ENCODE results near the gene PIP4K2A. TPM values are rescaled to one million over a fixed set of nuclear protein-coding genes. Genes with fewer than 3 reads are reported as not detected.

PIP4K2A gene
- total RNA-seq, 1 experiment from 2014 or later: 53.6 TPM

DNA sequence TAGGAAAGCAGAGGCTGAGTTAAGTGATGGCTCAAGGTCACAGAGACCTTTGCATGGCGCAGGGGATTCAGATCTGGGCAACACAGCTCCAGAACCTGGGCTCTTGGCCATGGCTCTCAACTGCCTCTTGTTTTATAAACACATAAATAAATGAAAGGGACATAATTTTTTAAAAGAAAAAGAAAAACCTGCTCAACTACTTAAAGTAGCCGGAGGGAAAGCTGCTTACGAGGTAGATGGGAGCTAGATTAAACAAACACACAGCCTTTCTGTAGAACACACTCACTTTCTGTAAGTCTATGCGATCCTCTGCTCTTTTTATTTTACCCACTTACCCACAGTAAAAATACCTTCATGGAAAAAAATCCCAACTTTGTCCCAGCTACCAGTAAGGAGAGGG lies 81.3 kb downstream of the PIP4K2A start:
- DNase-seq (ENCODE audit: low read depth): no peak
- in situ Hi-C loops (cut with HindIII; ENCODE audit: low pct_unique_long_range_greater_than_20kb, low sequenced_read_pairs): no loop called here

DNA sequence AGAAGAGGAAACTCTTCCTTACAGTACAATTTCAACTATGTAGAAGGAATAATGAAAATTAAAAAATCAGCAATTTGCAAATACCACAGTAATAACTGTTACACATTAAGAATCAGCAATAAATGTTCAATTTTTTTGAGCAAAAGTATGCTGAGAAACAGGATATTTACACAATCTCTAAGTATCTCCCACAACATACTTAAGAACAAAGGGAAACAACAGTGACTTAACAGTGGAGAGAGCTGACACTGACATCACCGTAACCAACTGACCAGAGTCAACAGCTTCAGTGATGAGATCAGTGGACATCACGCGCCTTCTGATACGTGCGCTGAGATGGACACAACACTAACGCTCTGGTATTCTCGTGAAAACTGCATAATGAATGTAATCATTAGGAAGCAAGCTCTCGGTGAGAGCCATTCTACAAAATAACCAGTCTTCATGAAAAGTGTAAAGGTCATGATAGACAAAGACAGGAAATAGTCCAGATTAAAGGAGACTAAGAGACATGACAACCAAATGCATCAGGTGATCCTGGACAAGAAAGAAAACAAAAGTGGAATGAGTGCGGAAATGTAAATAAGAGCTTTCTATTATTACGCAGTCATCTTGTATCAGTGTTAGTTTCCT lies 82.6 kb downstream of the PIP4K2A start:
- DNase-seq (ENCODE audit: low read depth): peak; percentile 86
- in situ Hi-C loops (cut with HindIII; ENCODE audit: low pct_unique_long_range_greater_than_20kb, low sequenced_read_pairs): no loop called here

GRCh38 chr10:22631185-22631584 lies 83.2 kb downstream of the PIP4K2A start:
- in situ Hi-C loops (cut with HindIII; ENCODE audit: low pct_unique_long_range_greater_than_20kb, low sequenced_read_pairs): no loop called here
- no peak for DNase-seq (ENCODE audit: low read depth)

GRCh38 chr10:22630234-22631174 lies 83.9 kb downstream of the PIP4K2A start:
- in situ Hi-C loops (cut with HindIII; ENCODE audit: low pct_unique_long_range_greater_than_20kb, low sequenced_read_pairs): no loop called here
- peak; percentile 53 for DNase-seq (ENCODE audit: low read depth)

DNA sequence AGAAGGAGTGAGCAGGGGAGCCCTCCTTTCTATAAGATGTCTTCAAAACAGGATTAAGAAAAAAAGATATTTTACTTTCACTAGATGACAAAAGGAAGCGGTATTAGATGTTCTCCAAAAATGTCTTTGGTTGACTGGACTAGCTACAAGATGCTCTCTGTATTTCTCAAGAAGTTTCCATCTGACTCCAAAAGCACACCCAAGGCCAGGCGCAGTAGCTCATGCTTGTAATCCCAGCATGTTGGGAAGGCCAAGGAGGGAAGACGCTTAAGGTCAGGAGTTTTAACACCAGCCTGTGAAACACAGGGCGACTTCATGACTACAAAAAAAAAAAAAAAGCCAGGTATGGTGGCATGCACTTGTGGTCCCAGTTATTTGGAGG lies 84.5 kb downstream of the PIP4K2A start:
- in situ Hi-C loops (cut with HindIII; ENCODE audit: low pct_unique_long_range_greater_than_20kb, low sequenced_read_pairs): no loop called here
- no peak for DNase-seq (ENCODE audit: low read depth)

DNA sequence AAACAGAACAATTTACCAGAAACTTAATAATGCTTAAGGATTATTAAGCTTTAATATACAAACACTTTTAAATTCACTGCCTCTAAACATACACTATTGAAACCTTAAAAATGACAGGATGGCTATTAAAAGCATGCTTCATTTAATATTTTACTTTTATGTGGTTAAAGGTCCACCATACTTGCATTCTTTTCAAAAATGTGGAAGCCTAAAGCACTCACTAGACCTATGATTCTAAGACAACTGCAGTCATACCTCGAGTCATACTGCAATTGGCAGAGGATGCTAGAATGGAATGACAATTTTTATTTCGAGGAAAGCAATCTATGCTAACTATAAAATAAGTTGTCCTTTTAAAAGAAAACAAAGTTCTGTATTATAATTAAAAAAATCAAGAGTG lies 85.3 kb downstream of the PIP4K2A start:
- DNase-seq (ENCODE audit: low read depth): no peak
- in situ Hi-C loops (cut with HindIII; ENCODE audit: low pct_unique_long_range_greater_than_20kb, low sequenced_read_pairs): no loop called here

- no peak for DNase-seq (ENCODE audit: low read depth)
- in situ Hi-C loops (cut with HindIII; ENCODE audit: low pct_unique_long_range_greater_than_20kb, low sequenced_read_pairs): no loop called here
These were observed 86.1 kb downstream of the PIP4K2A start for GRCh38 chr10:22628309-22628708.

GRCh38 chr10:22626784-22627183 lies 87.6 kb downstream of the PIP4K2A start:
- in situ Hi-C loops (cut with HindIII; ENCODE audit: low pct_unique_long_range_greater_than_20kb, low sequenced_read_pairs): no loop called here

DNA sequence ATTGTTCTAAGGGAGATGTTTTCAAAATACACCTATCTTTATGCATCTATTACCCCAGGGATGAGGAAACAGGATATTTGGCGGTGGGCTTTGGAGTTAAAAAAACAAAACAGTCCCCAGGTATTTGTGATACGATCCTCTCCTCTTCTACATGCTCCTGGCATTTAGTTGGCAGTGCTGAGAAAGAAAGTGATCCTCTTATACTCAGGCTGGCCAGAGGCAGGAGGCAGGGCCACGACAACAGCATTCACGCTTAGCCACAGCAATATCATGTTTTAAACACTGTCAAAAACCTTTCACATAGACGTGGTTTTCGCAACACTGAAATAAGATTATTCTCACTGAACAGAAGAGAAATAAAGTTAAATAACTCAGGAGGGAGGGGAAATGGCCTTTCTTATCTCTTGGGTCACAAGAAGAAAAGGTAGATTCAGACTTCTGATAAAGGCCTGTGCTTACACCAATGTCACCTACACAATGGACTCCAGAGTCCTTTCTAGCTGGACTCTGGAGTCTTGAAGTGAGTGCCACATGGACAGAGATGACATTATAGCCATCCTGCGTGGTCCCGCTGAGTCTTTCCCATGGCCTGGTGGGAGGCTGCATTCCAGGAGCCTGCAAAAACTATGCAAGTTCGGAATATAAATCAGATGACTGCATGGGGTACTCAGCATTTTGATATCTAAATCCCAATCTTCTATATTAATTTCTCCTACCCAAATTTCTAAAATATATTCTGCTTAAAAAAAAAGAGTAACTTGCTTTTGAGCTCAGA lies 88.7 kb downstream of the PIP4K2A start:
- DNase-seq (ENCODE audit: low read depth): no peak
- in situ Hi-C loops (cut with HindIII; ENCODE audit: low pct_unique_long_range_greater_than_20kb, low sequenced_read_pairs): no loop called here

More at GRCh38 chr10:22626784-22627183, 87.6 kb downstream of the PIP4K2A start:
- no peak for DNase-seq (ENCODE audit: low read depth)

DNA sequence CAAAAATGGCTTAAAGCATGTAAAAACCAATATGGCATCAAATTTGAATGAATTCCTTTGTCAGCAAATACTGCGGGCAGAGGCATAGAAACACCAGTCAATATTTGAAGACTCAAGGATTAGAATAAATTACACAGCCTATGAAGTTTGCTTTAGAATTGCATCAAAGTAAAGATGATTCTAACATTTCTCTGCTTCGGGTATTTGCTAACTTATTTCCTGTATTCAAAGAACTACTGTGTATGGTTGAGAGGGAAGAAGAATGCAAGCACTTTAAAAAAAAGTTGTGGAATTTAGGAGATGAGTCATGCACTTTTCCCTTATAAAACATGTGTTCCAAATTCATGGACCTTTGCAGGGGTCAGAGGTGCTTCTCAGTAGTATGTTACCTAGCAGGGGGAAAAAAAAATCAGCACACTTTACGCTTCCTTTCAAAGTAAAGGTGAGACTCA lies 90.1 kb downstream of the PIP4K2A start:
- in situ Hi-C loops (cut with HindIII; ENCODE audit: low pct_unique_long_range_greater_than_20kb, low sequenced_read_pairs): no loop called here
- DNase-seq (ENCODE audit: low read depth): peak; percentile 80

DNA sequence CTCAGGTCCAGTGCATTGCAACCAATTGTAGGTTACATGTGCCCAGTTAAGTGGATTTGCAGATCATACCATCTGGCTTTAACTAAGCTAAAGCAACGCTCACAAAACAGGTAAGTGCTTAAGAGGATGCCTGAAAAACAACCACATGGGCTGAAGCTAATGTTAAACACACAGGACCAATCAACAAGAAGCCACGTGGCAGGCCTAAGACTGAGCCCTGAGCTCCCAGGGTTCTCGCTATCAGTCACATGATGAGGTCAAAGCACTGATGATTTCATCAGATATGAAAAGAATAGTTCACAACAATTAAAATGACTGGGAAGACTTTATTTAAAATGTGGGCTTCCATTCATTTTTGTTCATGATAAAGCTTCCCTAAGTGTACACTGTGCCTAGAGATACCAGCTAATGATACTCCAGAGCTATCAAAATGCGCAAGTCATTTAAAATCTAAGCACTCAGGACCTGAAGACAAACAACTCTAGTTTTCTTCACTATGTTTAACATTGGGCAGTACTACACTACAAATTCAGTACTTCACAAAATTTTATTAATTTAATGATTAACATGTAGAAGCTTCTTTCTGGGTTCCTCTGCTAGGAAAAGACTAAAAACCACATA lies 90.6 kb downstream of the PIP4K2A start:
- in situ Hi-C loops (cut with HindIII; ENCODE audit: low pct_unique_long_range_greater_than_20kb, low sequenced_read_pairs): no loop called here
- DNase-seq (ENCODE audit: low read depth): no peak

GRCh38 chr10:22622242-22622806 lies 92.1 kb downstream of the PIP4K2A start:
- no peak for DNase-seq (ENCODE audit: low read depth)
- in situ Hi-C loops (cut with HindIII; ENCODE audit: low pct_unique_long_range_greater_than_20kb, low sequenced_read_pairs): no loop called here

DNA sequence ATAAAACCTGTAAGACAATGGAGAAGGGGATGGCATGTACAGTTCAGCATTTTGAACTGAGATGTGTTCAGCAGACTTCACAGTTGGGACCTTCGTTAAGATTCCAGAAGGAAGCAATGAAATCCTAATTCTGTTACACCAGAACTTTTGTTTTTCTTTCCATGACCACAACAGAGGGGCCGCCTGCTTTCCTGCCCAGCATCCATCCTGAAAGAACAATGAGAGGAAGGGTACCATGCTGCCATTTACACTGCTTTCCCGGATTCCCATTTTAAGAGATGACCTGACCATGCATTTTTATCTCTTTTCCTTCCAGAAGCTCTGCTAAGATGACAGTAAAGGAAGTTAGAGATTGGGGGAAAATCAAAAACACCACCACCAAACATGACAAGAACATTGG lies 92.7 kb downstream of the PIP4K2A start:
- in situ Hi-C loops (cut with HindIII; ENCODE audit: low pct_unique_long_range_greater_than_20kb, low sequenced_read_pairs): no loop called here
- DNase-seq (ENCODE audit: low read depth): no peak

- in situ Hi-C loops (cut with HindIII; ENCODE audit: low pct_unique_long_range_greater_than_20kb, low sequenced_read_pairs): no loop called here
- DNase-seq (ENCODE audit: low read depth): no peak
These were observed 93.4 kb downstream of the PIP4K2A start for GRCh38 chr10:22620929-22621328.

- in situ Hi-C loops (cut with HindIII; ENCODE audit: low pct_unique_long_range_greater_than_20kb, low sequenced_read_pairs): no loop called here
- DNase-seq (ENCODE audit: low read depth): peak; percentile 98
These were observed 94.1 kb downstream of the PIP4K2A start for GRCh38 chr10:22620140-22620857.

- in situ Hi-C loops (cut with HindIII; ENCODE audit: low pct_unique_long_range_greater_than_20kb, low sequenced_read_pairs): no loop called here
- no peak for DNase-seq (ENCODE audit: low read depth)
These were observed 95.3 kb downstream of the PIP4K2A start for GRCh38 chr10:22619101-22619500.

- in situ Hi-C loops (cut with HindIII; ENCODE audit: low pct_unique_long_range_greater_than_20kb, low sequenced_read_pairs): no loop called here
- peak; percentile 65 for DNase-seq (ENCODE audit: low read depth)
These were observed 96.1 kb downstream of the PIP4K2A start for GRCh38 chr10:22618078-22618785.

Data from Caki2 (cell line).